Gastroesophageal sphincter (tissue), 4 donors: ENCODE results near the gene ALOXE3. TPM values are rescaled to one million over a fixed set of nuclear protein-coding genes. Genes with fewer than 3 reads are reported as not detected.

Experiments used
- ATAC-seq: fragments of 150-250 bp; one replicate; pipeline ENCODE4 v1.9.1; 2016; ENCODE audit warnings: mild to moderate bottlenecking, moderate library complexity
- H3K27ac ChIP-seq, 4 donors: fragments of 200-600 bp; sonication (generic) in 3 of 4; 1 replicate in 3 of 4; 2 replicates in 1 of 4; pipeline ENCODE4 v1.5.1; 2016 to 2019
- H3K27me3 ChIP-seq: fragments of 200-600 bp; sonication (generic); one replicate; pipeline ENCODE4 v1.5.1; 2019
- H3K36me3 ChIP-seq, 2 donors: fragments of 200-600 bp; sonication (generic); one replicate each; pipeline ENCODE4 v1.5.1; 2019; ENCODE audit warnings: control low read depth in 1 of 2
- H3K4me1 ChIP-seq, 3 donors: fragments of 200-600 bp; sonication (generic); 1 replicate in 2 of 3; 2 replicates in 1 of 3; pipeline ENCODE4 v1.5.1; 2016 to 2019; ENCODE audit warnings: control low read depth in 2 of 3
- H3K4me3 ChIP-seq, 2 donors: fragments of 200-600 bp; sonication (generic); one replicate each; pipeline ENCODE4 v1.5.1; 2019; ENCODE audit warnings: mild to moderate bottlenecking in 1 of 2, moderate library complexity in 1 of 2
- H3K9me3 ChIP-seq, 3 donors: fragments of 200-600 bp; sonication (generic); one replicate each; pipeline ENCODE4 v1.5.1; 2017 to 2019; ENCODE audit warnings: control low read depth in 2 of 3
- CTCF ChIP-seq, 4 experiments: fragments of 200-600 bp in 2 of 4; fragments of 450-650 bp in 2 of 4; sonication (generic) in 1 of 4; IDR thresholded peaks; one replicate each; pipeline ENCODE4 v1.5.1; 2017 to 2019; ENCODE audit warnings: antibody characterized with exemption in 4 of 4, mild to moderate bottlenecking in 2 of 4, moderate library complexity in 2 of 4
- EP300 ChIP-seq: sonication (generic); formaldehyde crosslinking; IDR thresholded peaks from one replicate; pipeline ENCODE4 v1.6.1; 2017; ENCODE audit warnings: antibody characterized with exemption, mild to moderate bottlenecking
- POLR2A ChIP-seq, 2 donors: fragments of 450-650 bp; IDR thresholded peaks; one replicate each; pipeline ENCODE4 v1.6.1; 2017; ENCODE audit warnings: antibody characterized with exemption in 2 of 2, mild to moderate bottlenecking in 2 of 2, moderate library complexity in 1 of 2
- POLR2AphosphoS5 ChIP-seq: sonication (generic); formaldehyde crosslinking; IDR thresholded peaks from one replicate; pipeline ENCODE4 v1.6.1; 2017; ENCODE audit warnings: antibody characterized with exemption
- WGBS, 2 donors: methylation state at CpG; one replicate each; pipeline ENCODE4 v1.1.5; 2018; ENCODE audit warnings: low coverage in 1 of 2; 5-methylcytosine and 5-hydroxymethylcytosine counted together
- total RNA-seq, 4 donors: library from RNA; depleted of rRNA; stranded (reverse); fragments of >200 nt; gene quantifications; one replicate each; pipeline ENCODE4 v1.1.0, GENCODE V29; 2016

ALOXE3 gene
- total RNA-seq, 4 donors from 2014 or later = 0.37 TPM; not detected in 3

GRCh38 chr17:8144401-8145231, 26.3 kb upstream of the ALOXE3 start:
- ATAC-seq = no peak
- Histone ChIP-seq H3K27me3 (no peaks in the 10 kb centered on the region), H3K4me3 (no peak overlapping the region), H3K36me3 (peaks cover 15 to 100% of the 10 kb centered on the region in 2 donors), H3K4me1 (peaks cover 0 to 99% (median 8%) of the 10 kb centered on the region in 3 donors), H3K9me3 (no peaks in the 10 kb centered on the region), H3K27ac (peak overlapping the region in 3 of 4 donors; percentile 99 to 100 (median 99))
- 58 to 83% methylated on average over 4 to 5 of the region's 15 CpGs for WGBS, 2 donors
- TF ChIP-seq EP300 (no peak), POLR2AphosphoS5 (no peak), CTCF (IDR thresholded peaks at IDR 0.05) (no peak), POLR2A (IDR thresholded peaks at IDR 0.05) (no peak)

- H3K4me1 ChIP-seq = peaks cover 0 to 99% (median 7%) of the 10 kb centered on the region in 3 donors
- no peaks in the 10 kb centered on the region for H3K9me3 ChIP-seq
- no peak for ATAC-seq
- no peak overlapping the region for H3K4me3 ChIP-seq
- no peaks in the 10 kb centered on the region for H3K27me3 ChIP-seq
- 88% methylated on average over 7 to 12 of the region's 22 CpGs for WGBS, 2 donors
- H3K36me3 ChIP-seq = peaks cover 15 to 96% of the 10 kb centered on the region in 2 donors
- TF ChIP-seq CTCF (IDR thresholded peaks at IDR 0.05) = no peak
- peak; percentile 19 for TF ChIP-seq POLR2AphosphoS5
- H3K27ac ChIP-seq = peak overlapping the region in 3 of 4 donors; percentile 99 to 100 (median 99)
Observed at GRCh38 chr17:8143581-8144400, 25.5 kb upstream of the ALOXE3 start.

- H3K9me3 ChIP-seq = no peaks in the 10 kb centered on the region
- peaks cover 0 to 97% (median 7%) of the 10 kb centered on the region in 3 donors for H3K4me1 ChIP-seq
- ATAC-seq = no peak
- 87% methylated on average over 3 of the region's 15 CpGs; no CpG with 5 or more reads in 1 of the 2 donors for WGBS, 2 donors
- H3K4me3 ChIP-seq = no peak overlapping the region
- TF ChIP-seq POLR2A (IDR thresholded peaks at IDR 0.05) = no peak
- TF ChIP-seq CTCF (IDR thresholded peaks at IDR 0.05) = no peak
- no peak for TF ChIP-seq EP300
- peaks cover 15 to 88% of the 10 kb centered on the region in 2 donors for H3K36me3 ChIP-seq
- H3K27ac ChIP-seq = peak overlapping the region in 3 of 4 donors; percentile 99 to 100 (median 99)
- no peaks in the 10 kb centered on the region for H3K27me3 ChIP-seq
Observed at GRCh38 chr17:8142887-8143580, 24.7 kb upstream of the ALOXE3 start.

- H3K4me1 ChIP-seq = peaks cover 0 to 95% (median 9%) of the 10 kb centered on the region in 3 donors
- H3K27me3 ChIP-seq = no peaks in the 10 kb centered on the region
- H3K4me3 ChIP-seq = no peak overlapping the region
- TF ChIP-seq EP300 (no peak), POLR2A (IDR thresholded peaks at IDR 0.05) (peak in 1 of 2 donors; percentile 17)
- H3K36me3 ChIP-seq = peaks cover 15 to 81% of the 10 kb centered on the region in 2 donors
- no peak for ATAC-seq
- H3K27ac ChIP-seq = peak overlapping the region in 3 of 4 donors; percentile 99 to 100 (median 99)
- no peaks in the 10 kb centered on the region for H3K9me3 ChIP-seq
- 55% methylated on average over 5 of the region's 23 CpGs; no CpG with 5 or more reads in 1 of the 2 donors for WGBS, 2 donors
Observed at GRCh38 chr17:8142158-8142886, 24.0 kb upstream of the ALOXE3 start.
